NB4 (cell line): Measurements from ENCODE around the gene CDPF1.

ENCODE experiments used
- DNase-seq: peaks from one replicate; pipeline ENCODE4 v3.0.0; 2010; ENCODE audit warnings: low read depth
- H3K4me3 ChIP-seq: one replicate; pipeline ENCODE4 v1.5.1; 2011; ENCODE audit warnings: mild to moderate bottlenecking, low read depth, low read length, moderate library complexity
- MYC ChIP-seq: IDR thresholded peaks from 2 replicates; pipeline ENCODE4 v1.6.1; 2011; ENCODE audit warnings: low read depth, low read length
- POLR2A ChIP-seq: IDR thresholded peaks from 2 replicates; pipeline ENCODE4 v1.6.1; 2011; ENCODE audit warnings: mild to moderate bottlenecking; ENCODE audit not compliant: insufficient read length; ENCODE audit errors: extremely low read depth
- TF ChIP-seq, protein P1 (sequence below): IDR thresholded peaks from one replicate; pipeline ENCODE4 v1.5.1; 2012; ENCODE audit warnings: low read depth, low read length
- TF ChIP-seq, protein P2 (sequence below): IDR thresholded peaks from 2 replicates; pipeline ENCODE4 v1.6.1; 2011; ENCODE audit warnings: low read depth, low read length

Gene CDPF1

DNA sequence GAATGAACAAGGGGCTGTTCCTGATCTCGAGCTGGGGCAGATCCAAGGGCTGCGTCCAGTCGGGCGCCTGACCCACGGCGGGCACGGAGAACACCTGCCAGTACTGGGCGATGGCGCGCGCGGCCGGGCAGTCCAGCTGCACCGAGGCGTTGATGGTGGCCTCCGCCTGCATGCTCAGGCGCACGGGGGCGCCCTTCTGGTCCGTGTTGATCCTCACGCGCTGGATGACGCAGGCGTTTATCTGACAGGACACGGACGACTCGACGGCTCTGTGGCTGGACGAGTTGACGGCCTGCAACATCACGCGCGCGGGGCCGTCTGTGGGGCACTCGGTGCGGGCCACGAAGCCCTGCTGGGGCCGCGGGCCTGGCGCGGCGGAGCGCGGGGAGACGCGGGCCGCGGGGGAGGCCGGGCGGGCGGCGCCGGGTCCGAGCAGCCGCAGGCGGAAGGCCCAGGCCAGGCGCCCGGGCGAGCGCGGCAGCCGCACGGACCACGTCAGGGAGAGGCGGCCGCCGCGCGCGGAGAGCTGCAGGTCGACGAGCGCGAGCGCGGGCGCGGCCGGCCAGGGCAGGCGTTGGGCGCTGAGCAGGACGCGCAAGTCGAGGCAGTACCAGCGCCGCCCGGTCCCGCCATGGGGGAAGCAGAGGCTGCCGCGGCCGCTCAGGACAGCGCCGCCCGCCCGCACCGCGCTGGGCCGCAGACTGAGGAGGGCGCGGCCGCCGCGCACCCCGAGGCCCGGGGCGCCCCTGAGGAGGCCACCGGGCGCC, 12.5 kb upstream of the CDPF1 start:
- no peak for DNase-seq
- H3K4me3 ChIP-seq: no peak overlapping the region
- no peak for TF ChIP-seq POLR2A
- TF ChIP-seq, protein P1, sequence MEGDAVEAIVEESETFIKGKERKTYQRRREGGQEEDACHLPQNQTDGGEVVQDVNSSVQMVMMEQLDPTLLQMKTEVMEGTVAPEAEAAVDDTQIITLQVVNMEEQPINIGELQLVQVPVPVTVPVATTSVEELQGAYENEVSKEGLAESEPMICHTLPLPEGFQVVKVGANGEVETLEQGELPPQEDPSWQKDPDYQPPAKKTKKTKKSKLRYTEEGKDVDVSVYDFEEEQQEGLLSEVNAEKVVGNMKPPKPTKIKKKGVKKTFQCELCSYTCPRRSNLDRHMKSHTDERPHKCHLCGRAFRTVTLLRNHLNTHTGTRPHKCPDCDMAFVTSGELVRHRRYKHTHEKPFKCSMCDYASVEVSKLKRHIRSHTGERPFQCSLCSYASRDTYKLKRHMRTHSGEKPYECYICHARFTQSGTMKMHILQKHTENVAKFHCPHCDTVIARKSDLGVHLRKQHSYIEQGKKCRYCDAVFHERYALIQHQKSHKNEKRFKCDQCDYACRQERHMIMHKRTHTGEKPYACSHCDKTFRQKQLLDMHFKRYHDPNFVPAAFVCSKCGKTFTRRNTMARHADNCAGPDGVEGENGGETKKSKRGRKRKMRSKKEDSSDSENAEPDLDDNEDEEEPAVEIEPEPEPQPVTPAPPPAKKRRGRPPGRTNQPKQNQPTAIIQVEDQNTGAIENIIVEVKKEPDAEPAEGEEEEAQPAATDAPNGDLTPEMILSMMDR: no peak
- TF ChIP-seq MYC: no peak
- TF ChIP-seq, protein P2, sequence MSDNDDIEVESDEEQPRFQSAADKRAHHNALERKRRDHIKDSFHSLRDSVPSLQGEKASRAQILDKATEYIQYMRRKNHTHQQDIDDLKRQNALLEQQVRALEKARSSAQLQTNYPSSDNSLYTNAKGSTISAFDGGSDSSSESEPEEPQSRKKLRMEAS: no peak

DNA sequence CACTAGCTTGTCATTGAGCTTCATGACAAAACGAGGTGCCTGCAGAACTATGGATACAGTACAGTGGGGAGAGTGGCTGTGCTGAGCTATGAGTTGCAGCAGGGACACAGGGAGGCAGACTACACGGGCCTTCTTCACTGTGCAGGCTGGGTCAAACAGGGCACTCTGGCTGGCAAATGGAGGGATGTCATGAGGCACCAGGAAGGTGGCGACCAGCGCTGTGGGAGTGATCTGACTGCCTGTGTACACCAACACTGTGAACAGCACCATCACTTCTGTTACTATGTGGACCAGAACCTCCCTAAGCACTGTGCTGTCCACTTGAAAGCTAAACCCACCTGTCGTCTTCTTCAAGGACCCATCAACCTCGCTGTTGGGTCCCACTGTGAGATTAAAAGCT, 9.9 kb upstream of the CDPF1 start:
- no peak for DNase-seq
- H3K4me3 ChIP-seq: no peak overlapping the region
- TF ChIP-seq, protein P2: no peak

DNA sequence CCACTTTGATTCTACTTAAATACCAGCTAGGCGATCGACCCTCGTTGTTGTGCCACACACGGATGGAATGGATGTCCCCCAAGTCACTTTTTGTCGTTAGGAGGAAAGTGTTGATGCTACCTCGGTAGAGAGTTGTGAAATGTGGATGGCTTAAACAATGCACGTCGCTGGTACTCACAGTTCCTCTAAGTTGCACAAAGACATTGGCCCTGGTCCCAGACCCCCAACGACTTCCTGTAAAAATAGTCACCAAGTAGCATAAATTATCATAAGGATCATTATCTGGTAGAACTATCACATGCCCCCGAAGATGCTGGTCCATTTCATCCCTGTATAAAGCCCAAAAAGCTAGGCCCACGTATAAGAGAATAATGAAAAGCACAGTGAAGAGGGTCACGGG, 9.3 kb upstream of the CDPF1 start:
- TF ChIP-seq POLR2A (no peak), MYC (no peak)
- TF ChIP-seq, protein P1: no peak
- TF ChIP-seq, protein P2: no peak
- H3K4me3 ChIP-seq: no peak overlapping the region
- DNase-seq: peak; percentile 39

DNA sequence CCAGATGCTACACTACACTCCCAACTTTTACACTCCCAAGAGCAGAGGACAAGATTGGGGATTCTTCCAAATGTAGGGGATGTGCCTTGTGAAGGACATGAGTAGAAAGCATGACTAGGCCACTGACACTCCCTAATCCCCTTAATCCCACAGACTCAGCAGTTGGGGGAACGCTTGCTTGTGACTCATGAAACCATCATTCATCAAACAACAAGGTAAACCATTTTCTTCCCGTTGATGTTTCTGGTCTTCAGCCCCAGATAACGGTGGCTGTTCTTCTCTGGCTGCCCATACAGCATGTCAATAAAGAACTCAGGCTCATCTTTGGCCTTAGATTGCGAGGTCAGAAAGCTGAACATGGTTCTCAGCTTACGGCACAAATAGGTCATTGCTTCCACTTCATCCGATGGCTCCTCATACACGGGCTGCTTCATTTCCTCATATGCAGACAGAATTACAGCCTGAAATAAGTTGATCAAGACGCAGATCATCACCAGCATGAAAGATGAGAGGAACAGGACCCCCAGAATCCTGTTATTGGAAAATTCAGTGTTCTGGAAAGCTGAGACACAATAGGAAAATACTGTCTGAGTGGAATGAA, 6.4 kb upstream of the CDPF1 start:
- no peak overlapping the region for H3K4me3 ChIP-seq
- TF ChIP-seq, protein P1: no peak
- no peak for TF ChIP-seq MYC
- TF ChIP-seq, protein P2: no peak
- no peak for TF ChIP-seq POLR2A
- DNase-seq: no peak

DNA sequence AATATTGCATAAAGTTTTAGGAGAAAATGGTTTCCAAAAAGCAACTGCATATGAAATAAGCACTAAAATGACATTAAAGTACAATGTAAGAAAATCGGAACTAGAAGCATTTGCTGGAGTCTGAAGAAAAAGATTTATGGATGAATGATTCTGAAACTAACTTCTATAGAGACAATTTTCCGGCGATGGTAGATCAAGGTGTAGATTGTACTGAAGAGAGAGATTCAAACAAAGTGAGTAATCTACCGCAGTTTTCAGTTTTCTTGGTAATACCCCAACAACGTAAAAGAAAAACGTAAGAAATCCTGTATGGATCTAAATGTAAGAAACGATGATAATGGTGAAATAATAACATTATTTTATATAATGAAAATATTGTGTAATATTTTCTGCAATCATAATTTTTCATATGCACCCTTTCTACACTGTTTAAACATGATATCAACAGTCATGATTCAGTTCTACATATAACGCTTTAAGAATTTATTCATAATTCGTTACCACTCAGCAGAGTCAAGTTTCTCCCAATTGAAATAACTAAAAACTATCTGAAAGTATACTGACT, 1.8 kb upstream of the CDPF1 start:
- DNase-seq: no peak
- peak overlapping the region; percentile 70 for H3K4me3 ChIP-seq
- TF ChIP-seq POLR2A (no peak), MYC (no peak)
- TF ChIP-seq, protein P2: no peak
- TF ChIP-seq, protein P1: no peak

DNA sequence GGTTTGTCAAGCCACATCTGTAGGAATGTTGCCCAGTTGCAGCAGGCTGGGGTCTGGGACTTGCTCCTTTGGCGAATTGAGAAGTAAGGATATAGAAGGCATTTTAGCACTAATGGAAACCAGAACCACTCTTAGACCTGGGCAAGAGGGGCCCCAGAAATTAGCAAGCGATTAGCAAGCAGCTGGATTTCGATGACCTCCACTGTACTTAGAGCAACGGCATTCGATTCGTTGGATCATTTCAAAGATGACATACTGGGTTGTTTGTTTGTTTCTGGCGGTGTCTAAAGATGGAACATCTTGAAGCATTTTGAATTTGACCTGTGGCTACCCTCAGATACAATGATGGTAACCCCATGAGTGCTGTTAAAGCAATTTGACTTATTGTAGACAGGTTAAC, 1.2 kb upstream of the CDPF1 start:
- no peak for DNase-seq
- TF ChIP-seq, protein P1: no peak
- TF ChIP-seq POLR2A: no peak
- peak overlapping the region; percentile 70 for H3K4me3 ChIP-seq
